NAMALWA (cell line): ENCODE results near the gene ADAP2.
A peak's percentile ranks its signal among the peaks of the same experiment; 100 is the strongest.
"Not testable (repeated sequence)": the region's sequence is repeated elsewhere in the genome, so short reads cannot be mapped to it uniquely, and the experiment has no call there.

Experiments used
- DNase-seq: peaks from one replicate; pipeline ENCODE4 v3.0.0-alpha.2; 2015; ENCODE audit warnings: low spot score

Gene ADAP2

DNA sequence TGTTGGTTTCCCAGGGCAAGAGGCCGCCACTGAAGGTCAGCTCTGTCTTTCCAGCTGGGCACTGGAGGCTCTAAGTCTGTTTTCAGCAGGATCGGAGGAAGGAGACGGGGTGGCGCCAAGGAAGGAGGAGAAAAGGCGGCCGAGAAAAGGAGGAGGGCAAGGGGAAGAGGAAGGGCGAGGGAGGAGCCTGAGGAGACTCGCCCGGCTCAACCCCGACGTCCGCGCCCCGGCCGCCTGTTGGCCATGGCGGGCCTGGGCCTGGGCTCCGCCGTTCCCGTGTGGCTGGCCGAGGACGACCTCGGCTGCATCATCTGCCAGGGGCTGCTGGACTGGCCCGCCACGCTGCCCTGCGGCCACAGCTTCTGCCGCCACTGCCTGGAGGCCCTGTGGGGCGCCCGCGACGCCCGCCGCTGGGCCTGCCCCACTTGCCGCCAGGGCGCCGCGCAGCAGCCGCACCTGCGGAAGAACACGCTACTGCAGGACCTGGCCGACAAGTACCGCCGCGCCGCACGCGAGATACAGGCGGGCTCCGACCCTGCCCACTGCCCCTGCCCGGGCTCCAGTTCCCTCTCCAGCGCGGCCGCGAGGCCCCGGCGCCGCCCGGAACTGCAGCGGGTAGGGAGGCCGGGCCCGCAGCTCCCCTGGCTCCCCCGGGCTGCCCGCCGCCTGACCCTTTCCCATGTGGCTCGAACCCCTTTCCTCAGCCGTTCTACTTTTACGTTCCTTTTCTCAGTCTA, 49.3 kb downstream of the ADAP2 start, which contains the start of gene RNF135:
TSS of gene RNF135 (plus strand) at position 209 of the 737 bp plus-strand sequence. CDS start at position 244, 35 bp downstream.
- DNase-seq = peak; percentile 77

DNA sequence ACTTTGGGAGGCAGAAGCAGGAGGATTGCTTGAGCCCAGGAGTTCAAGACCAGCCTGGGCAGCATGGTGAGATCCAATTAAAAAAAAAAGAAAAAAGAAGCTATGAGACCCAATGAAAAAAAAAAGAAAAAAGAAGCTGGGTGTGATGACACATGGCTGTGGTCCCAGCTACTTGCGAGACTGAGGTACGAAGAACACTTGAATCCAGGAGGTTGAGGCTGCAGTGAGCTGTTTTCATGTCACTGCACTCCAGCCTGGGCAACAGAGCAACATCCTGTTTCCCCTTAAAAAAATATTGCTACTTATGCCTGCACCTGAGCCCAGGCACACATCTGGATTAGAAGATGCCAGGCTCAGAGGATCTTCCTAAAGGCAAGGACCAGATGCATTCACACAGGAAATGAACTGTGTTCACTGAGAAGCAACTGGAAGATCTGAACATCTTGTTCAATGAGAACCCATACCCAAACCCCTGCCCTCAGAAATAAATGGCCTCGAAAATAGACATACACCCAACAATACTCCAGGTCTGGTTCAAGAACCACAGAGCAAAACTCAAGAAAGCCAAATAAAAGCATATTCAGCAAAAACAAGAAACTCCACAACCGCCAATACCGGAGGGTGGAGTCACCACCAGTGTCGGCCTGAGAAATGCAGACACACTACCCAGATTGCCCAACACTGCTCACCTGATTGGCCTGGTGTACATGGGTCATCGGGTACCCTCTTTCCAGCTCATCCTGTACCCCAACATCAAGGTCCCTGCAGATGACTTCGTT, 53.5 kb downstream of the ADAP2 start:
- no peak for DNase-seq

DNA sequence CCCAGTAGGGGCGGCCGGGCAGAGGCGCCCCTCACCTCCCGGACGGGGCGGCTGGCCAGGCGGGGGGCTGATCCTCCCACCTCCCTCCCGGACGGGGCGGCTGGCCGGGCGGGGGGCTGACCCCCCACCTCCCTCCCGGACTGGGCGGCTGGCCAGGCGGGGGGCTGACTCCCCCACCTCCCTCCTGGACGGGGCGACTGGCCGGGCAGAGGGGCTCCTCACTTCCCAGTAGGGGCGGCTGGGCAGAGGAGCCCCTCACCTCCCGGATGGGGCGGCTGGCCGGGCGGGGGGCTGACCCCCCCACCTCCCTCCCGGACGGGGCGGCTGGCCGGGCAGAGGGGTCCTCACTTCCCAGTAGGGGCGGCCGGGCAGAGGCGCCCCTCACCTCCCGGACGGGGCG, 58.2 kb downstream of the ADAP2 start:
- DNase-seq = not testable (repeated sequence)

DNA sequence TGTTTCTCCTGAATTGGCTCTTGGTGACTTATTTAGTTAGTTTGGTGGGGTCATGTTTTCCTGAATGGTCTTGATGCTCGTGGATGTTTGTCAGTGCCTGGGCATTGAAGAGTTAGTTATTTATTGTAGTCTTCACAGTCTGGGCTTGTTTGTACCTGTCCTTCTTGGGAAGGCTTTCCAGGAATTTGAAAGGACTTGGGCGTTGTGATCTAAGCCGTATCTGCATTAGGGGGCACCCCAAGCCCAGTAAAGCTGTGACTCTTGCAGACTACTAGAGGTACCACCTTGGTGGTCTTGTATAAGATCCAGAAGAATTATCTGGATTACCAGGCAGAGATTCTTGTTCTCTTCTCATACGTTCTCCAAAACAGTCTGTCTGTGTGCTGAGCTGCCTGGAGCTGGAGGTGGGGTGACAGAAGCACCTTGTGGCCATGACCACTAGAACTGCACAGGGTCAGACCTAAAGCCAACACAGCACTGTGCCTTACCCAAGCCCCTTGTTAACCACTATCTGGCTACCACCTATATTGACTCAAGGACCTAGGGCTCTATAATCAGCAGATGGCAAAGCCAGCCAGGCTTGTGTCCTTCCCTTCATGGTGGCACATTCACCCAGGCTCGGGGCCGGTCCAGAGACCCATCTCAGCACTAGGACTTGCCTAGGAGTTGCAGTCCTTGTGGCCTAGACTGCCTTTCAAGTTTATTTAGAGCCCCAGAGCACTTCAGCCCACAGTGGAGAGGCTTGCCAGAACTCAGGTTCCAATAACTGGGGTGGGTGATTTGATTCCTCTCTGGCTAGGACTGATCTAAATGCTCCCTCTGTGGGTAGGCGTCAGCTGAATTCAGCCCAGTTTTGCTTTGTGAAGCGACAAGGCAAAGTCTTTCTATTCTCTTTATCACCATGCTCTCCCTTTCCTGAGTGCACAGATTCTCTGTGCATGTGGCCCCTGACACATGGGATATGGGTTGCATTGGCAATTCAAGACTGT, 60.1 kb downstream of the ADAP2 start:
- DNase-seq = no peak

DNA sequence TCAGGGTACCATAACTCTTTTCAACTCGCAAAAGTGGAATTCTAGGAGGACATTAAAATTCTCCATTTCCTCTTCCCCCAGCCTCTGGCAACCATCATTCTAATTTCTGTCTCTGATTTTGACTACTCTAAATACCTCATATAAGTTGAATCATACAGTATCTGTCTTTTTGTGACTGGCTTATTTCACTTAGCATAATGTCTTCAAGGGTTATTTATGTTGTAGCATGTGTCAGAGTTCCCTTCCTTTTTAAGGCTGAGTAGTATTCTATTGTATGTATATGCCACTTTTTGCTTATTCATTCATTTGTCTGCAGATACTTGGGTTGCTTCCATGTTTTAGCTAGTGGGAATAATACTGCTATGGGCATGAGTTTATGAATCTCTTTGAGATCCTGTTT, 61.1 kb downstream of the ADAP2 start:
- DNase-seq = no peak

DNA sequence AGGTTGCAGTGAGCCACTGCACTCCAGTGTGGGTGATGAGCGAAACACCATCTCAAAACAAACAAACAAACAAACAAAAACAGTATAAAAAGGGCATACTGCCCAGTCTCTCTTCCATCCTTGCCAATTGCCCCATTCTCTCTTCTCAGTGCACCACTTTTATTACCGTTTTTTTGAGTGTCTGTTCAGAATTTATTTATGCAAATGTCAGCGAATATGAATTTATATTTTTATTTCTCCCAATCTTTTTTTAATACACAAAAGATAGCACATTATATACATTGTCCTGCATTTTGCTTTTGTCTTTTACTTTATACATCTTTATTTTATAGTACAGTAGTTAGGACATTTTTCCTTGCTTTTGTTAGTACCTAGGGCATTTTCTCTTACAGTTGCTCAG, 68.7 kb downstream of the ADAP2 start:
- no peak for DNase-seq

DNA sequence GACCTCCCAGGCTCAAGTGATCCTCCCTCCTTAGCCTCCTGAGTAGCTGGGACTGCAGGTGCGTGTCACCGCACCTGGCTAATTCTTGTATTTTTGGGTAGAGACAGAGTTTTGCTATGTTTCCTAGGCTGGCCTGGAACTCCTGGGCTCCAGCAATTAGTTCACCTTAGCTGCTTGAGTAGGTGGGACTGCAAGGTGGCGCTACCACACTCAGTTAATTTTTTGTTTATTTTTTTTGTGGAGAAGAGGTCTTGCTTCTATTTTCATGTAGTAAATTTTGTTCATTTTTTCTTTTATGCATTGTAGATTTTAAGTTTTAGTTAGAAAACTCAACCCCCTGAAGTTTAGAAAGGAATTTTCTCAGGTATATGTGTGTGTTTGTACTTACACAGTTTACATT, 70.8 kb downstream of the ADAP2 start:
- DNase-seq = no peak

DNA sequence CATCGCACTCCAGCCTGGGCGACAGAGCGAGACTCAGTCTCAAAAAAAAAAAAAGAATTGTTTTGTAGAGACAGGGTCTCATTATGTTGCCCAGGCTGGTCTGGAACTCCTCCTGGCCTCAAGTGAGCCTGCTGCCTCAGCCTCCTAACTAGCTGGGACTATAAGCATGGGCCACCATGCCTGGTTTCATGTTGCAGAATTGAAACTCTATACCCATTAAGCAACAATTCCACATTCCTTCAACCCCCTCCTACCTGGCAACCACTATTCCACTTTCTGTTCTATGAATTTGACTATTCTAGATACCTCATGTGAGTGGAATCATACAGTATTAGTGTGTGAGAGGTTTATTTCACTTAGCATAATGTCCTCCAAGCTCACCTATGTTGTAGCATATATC, 73.6 kb downstream of the ADAP2 start:
- no peak for DNase-seq

DNA sequence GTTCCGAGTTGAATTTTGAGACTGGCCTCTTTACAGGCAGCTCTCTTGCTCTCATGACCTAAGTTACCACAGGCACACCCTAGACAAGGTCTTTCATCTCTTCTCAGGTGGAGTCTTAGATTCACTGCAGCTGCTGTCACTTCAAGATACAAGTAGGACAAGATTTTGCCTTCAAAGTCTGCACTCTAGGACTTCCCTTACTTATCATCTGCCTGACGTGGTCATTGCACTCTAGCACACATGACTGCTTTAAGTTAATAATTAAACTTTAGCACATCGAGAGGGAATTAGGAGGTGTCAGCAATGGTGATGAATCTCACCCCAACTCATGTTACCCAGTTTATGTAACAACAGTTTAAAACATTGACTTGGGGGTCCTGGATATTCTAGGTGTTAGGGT, 74.7 kb downstream of the ADAP2 start:
- no peak for DNase-seq

DNA sequence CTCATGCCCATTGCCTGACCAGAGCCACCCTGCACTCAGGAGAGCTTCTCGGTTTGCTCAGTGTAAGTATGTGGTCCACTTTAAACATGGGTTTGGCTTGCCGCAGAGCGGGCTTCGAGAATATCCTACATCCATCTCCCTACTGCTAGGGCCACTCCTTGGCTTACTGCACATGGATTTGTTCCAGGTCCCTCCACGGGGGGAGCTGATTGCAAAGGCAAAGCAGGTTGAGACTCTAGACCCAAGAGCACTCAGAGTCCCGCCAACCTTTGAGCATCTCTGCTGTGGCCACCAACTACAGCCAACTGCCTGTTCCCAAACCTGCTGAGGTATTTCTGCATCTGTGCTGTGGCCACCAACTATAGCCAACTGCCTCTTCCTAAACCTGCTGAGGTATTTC, 75.5 kb downstream of the ADAP2 start:
- no peak for DNase-seq

DNA sequence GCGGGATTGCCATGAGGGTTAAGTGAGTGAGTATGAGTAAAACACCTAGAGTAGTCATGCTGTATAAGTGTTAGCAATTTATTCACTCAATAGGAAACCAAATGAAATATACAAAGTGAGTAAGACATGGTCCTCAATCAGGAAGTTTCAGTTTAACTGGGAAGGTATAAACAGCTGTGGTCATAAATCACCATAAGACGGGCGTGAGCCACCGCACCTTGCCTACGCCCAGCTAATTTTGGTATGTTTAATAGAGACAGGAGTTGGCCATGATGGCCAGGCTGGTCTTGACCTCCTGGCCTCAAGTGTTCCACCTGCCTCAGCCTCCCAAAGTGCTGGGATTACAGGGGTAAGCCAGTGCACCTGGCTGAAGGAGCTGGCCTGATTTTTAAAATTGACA, 76.1 kb downstream of the ADAP2 start:
- DNase-seq = no peak

DNA sequence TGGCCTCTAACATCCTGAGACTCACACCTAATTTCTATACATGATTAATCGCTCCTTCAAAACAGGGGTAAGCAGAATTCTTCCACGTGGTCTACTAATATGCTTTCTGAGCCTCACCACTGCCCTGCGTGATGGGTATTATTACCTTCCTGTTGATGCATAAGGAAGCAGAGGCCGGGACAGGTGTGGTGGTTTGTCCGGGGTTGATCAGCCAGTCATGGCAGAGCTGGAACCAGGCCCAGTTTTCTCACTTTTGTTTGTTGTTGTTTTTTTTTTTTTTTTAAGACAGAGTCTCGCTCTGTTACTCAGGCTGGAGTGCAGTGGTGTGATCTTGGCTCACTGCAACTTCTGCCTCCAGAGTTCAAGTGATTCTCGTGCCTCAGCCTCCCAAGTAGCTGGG, 80.3 kb downstream of the ADAP2 start:
- DNase-seq = no peak

DNA sequence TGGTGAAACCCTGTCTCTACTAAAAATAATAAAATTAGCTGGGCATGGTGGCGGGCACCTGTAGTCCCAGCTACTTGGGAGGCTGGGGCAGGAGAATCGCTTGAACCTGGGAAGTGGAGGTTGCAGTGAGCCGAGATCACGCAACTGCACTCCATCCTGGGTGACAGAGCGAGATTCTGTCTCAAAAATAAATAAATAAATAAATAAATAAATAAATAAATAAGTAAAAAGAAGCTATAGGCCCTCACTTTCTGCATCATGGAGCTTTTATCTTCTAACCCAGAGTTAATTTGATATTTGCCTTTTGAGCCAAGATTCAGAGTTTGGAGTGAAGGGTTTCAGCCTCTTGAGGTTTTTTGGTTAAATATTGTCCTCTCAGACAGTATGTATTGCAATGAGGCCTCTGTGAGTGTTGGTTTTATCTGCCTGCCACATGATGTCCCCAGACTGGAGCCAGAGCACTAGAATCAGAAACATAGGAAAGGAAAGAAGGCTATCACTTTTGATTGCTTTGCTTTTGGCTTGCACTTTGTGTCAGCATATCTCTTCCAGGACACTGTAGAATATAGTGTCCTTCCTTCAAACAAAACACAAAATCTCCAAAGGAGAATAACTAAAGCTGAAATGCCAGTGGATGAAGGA, 81.6 kb downstream of the ADAP2 start:
- no peak for DNase-seq

DNA sequence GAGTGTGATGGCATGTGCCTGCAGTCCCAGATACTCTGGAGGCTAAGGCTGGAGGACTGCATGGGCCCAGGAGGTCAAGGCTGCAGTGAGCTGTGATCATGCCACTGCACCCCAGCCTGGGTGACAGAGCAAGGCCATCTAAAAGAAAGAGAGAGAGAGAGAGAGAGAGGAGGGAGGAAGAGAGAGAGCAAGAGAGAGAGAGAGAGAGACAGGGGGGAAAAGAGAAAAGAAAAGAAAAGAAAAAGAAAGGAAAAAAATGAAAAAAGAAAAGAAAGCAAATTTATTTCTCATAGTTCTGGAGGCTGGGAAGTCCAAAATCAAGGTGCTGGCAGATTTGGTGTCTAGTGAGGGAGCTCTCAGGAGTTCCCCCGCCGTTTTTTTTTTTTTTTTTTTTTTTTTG, 82.4 kb downstream of the ADAP2 start:
- no peak for DNase-seq

DNA sequence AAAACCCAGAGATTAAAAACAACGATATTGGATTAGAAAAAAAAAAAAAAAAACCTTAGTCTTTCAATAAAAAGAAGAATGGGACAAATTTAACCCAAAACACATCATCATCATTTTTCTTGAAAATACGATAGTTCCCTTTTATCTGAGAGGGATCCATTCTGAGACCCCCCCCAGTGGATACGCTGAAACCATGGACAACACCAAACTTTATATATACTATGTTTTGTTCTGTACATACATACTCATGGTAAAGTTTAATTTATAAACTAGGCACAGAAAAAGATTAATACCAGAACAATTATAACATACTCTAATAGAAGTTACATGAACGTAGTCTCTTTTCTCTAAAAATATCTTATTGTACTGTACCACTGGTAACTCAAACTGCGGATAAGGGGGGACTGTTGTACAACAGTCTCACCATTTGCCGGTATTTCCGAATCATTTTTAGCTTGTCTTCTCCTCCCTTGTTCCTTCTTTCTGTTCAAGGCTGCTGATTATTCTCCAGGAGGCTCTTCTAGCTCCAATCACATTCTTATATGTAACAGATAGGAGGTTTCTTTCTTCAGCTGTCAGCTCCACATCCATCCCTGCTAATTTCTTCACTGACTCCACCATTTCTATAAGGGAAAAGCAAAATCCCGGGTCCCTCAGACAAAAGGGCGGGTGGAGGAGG, 86.1 kb downstream of the ADAP2 start:
- no peak for DNase-seq

DNA sequence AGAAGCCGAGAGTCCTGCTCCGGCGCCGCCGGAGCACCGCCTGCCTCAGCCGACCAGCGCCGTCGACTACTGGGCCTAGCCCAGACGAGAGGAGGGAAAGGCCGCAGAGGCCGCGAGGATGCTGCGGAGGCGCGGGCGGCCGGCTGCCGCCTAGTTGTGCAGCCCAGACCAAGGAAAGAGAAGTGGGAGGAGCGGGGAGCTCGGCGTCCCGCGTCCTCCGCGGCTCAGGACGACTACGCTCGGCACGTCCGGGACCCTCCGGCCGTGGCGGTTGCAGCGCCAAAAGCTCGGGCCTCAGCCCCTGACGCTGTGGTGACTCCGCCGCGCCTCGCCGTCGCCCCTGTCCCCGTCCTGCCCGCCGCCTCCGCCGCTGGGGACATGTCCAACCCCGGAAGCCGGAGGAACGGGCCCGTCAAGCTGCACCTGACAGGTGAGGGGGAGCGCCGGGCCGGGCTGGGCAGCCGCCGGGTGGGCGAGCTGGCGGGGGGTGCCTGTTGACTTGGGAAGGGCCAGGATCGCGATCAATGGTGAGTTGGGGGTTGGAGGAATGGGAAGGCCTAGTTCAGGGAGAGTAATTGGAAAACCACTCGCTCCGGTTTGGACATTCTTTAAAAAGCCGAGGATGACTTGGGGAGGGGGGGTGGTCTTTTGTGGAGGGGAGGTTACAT, 86.8 kb downstream of the ADAP2 start:
- no peak for DNase-seq
